Calu3 (cell line): ENCODE results near the gene SPSB4. TPM values are rescaled to one million over a fixed set of nuclear protein-coding genes. Genes with fewer than 3 reads are reported as not detected.
A peak's percentile ranks its signal among the peaks of the same experiment; 100 is the strongest.

Source experiments
- BruUV-seq: library from RNA; stranded (reverse); fragments of 400-500 nt; replicated peaks from 2 replicates; lab custom pipeline; 2021; lab: Mats Ljungman, UMichigan
- CTCF ChIA-PET: fragments of 300-600 bp; sonication (Branson Sonifier 250); formaldehyde crosslinking; loops from one replicate; lab custom pipeline; 2022; ENCODE audit warnings: antibody characterized with exemption; lab: Charles Lee
- DNase-seq: peaks from one replicate; pipeline ENCODE4 v3.0.0; 2022
- H3K27ac Mint-ChIP-seq: one replicate; pipeline ENCODE4 v1.8.0; 2022; ENCODE audit warnings: mixed read lengths; ENCODE audit not compliant: unreplicated experiment
- H3K27me3 Mint-ChIP-seq: one replicate; pipeline ENCODE4 v1.8.0; 2022; ENCODE audit warnings: mixed read lengths; ENCODE audit not compliant: unreplicated experiment
- H3K36me3 Mint-ChIP-seq: one replicate; pipeline ENCODE4 v1.8.0; 2022; ENCODE audit warnings: mild to moderate bottlenecking, moderate library complexity, mixed read lengths; ENCODE audit not compliant: insufficient read depth, unreplicated experiment
- H3K4me1 Mint-ChIP-seq: one replicate; pipeline ENCODE4 v1.8.0; 2022; ENCODE audit warnings: mild to moderate bottlenecking, low read depth, mixed read lengths; ENCODE audit not compliant: unreplicated experiment
- H3K4me3 Mint-ChIP-seq: one replicate; pipeline ENCODE4 v1.8.0; 2022; ENCODE audit warnings: mild to moderate bottlenecking, low read depth, moderate library complexity, mixed read lengths; ENCODE audit not compliant: unreplicated experiment
- H3K9me3 Mint-ChIP-seq: one replicate; pipeline ENCODE4 v1.8.0; 2022; ENCODE audit warnings: low read depth, mixed read lengths; ENCODE audit not compliant: unreplicated experiment
- intact Hi-C: fragments of 100-400 bp; cut with micrococcal nuclease; formaldehyde crosslinking; loops from one replicate; pipeline ENCODE4 v1.10.0; 2022; ENCODE audit not compliant: unreplicated experiment
- total RNA-seq: library from RNA; stranded (reverse); gene quantifications from 2 replicates; pipeline ENCODE4 v1.2.3, GENCODE V29; 2022
- TF ChIP-seq, protein P1 (sequence below): fragments of 200-600 bp; IDR thresholded peaks from one replicate; pipeline ENCODE4 v1.8.0; 2022; ENCODE audit warnings: antibody characterized with exemption; ENCODE audit not compliant: unreplicated experiment

SPSB4 gene
- total RNA-seq, 1 experiment from 2014 or later, result not detected

DNA sequence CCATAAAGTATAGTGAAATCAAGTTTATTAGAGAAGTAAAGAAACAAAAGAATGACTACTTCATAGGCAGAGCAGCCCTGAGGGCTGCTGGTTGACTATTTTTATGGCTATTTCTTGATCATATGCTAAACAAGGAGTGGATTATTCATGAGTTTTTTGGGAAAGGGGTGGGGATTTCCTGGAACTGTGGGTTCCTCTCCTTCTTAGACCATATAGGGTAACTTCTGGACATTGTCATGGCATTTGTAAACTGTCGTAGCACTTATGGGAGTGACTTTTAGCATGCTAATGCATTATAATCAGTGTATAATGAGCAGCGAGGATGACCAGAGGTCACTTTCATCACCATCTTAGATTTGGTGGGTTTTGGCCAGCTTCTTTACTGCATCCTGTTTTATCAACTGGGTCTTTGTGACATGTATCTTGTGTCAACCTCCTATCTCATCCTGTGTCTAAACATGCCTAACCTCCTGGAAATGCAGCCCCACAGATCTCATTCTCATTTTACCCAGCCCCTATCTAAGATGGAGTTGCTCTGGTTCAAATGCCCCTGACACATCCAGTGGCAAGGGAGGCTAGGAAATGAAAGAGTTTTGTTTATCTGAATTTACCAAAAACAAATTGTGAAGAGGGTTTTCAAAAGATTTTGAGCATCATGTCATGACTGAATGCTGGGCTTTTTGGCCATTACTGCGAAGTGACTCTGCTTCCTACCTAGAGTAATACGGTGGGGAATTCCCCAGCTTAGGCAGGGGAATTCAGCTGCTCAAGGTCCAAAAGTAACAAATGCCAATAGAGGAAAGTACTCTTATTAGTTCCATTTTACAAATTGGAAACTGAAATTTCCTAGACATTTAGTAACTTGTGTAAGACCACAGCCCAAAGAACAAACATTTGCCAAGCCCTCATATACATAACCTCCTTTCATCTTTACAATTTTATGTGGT, 6.2 kb upstream of the SPSB4 start:
- CTCF ChIA-PET, result no interaction called here
- TF ChIP-seq, protein P1, sequence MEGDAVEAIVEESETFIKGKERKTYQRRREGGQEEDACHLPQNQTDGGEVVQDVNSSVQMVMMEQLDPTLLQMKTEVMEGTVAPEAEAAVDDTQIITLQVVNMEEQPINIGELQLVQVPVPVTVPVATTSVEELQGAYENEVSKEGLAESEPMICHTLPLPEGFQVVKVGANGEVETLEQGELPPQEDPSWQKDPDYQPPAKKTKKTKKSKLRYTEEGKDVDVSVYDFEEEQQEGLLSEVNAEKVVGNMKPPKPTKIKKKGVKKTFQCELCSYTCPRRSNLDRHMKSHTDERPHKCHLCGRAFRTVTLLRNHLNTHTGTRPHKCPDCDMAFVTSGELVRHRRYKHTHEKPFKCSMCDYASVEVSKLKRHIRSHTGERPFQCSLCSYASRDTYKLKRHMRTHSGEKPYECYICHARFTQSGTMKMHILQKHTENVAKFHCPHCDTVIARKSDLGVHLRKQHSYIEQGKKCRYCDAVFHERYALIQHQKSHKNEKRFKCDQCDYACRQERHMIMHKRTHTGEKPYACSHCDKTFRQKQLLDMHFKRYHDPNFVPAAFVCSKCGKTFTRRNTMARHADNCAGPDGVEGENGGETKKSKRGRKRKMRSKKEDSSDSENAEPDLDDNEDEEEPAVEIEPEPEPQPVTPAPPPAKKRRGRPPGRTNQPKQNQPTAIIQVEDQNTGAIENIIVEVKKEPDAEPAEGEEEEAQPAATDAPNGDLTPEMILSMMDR, result no peak
- Mint-ChIP-seq H3K9me3 (no peaks in the 10 kb centered on the region), H3K4me3 (no peak overlapping the region), H3K4me1 (no peaks in the 10 kb centered on the region), H3K27ac (no peak overlapping the region), H3K36me3 (no peaks in the 10 kb centered on the region), H3K27me3 (peaks cover 40% of the 10 kb centered on the region)
- intact Hi-C loops, result no loop called here
- no peak for DNase-seq
- BruUV-seq, result no TSS peak

DNA sequence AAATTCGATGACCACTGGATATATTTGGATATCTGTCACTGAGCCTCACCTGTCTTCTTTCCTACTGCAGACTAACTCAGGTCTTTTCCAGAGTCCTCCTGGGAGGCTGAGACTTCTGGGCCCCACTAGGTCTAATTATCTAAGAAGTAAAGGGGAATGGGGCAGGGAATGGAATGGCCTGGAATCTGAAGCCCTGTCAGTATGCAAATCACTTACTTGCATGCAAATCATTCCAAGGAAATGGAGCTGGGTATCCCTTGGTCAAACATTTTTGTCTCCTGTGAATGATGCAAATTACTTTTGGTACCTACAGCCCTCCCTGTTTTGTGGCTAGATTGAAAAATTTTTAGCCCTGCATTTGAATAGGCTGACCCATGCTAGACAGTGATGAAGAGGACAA, 5.3 kb upstream of the SPSB4 start:
- H3K36me3 Mint-ChIP-seq, result peaks cover 5% of the 10 kb centered on the region

GRCh38 chr3:141047168-141047567, 4.0 kb upstream of the SPSB4 start:
- no peaks in the 10 kb centered on the region for H3K9me3 Mint-ChIP-seq
- intact Hi-C loops, result no loop called here
- DNase-seq, result no peak
- H3K4me1 Mint-ChIP-seq, result no peaks in the 10 kb centered on the region
- H3K36me3 Mint-ChIP-seq, result peaks cover 5% of the 10 kb centered on the region
- no peak overlapping the region for H3K4me3 Mint-ChIP-seq
- H3K27me3 Mint-ChIP-seq, result peaks cover 57% of the 10 kb centered on the region
- TF ChIP-seq, protein P1, result no peak
- no TSS peak for BruUV-seq
- CTCF ChIA-PET, result interaction anchor here (0.7 kb wide), 1 partner anchor 18 kb away, joined by 3 read pairs; no protein-coding TSS in a partner anchor
- no peak overlapping the region for H3K27ac Mint-ChIP-seq

More for the DNA sequence above, 5.3 kb upstream of the SPSB4 start:
- Mint-ChIP-seq H3K27me3 (peaks cover 49% of the 10 kb centered on the region), H3K4me3 (no peak overlapping the region), H3K9me3 (no peaks in the 10 kb centered on the region), H3K4me1 (no peaks in the 10 kb centered on the region), H3K27ac (no peak overlapping the region)
- intact Hi-C loops, result no loop called here
- BruUV-seq, result no TSS peak
- CTCF ChIA-PET, result no interaction called here
- TF ChIP-seq, protein P1, result no peak
- no peak for DNase-seq

DNA sequence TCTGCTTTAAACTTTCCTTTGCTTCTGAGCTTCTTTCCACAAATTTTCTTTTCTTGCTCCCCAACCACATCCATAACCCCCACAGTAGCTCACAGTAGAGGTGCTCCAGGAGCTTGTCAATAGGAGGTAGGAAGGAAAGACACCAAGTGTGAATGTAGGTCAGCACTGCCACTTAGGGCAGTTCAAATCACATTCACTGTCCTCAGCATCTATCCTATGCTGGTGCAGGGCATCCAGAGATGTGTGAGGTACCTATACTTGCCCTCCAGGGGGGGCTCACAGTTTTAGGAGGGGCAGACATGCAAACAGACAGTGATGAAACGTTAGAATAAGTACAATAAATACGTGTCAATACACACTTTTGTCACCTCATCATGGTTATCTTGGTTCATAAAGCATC, 1.5 kb upstream of the SPSB4 start:
- no peak for DNase-seq
- TF ChIP-seq, protein P1, result peak; percentile 21
- peaks cover 82% of the 10 kb centered on the region for H3K27me3 Mint-ChIP-seq
- no peak overlapping the region for H3K27ac Mint-ChIP-seq
- BruUV-seq, result no TSS peak
- peaks cover 5% of the 10 kb centered on the region for H3K36me3 Mint-ChIP-seq
- no peak overlapping the region for H3K4me3 Mint-ChIP-seq
- no peaks in the 10 kb centered on the region for H3K9me3 Mint-ChIP-seq
- CTCF ChIA-PET, result interaction anchor here (1.1 to 1.5 kb wide), 2 partner anchors 9 to 56 kb away, joined by 3 read pairs; no protein-coding TSS in a partner anchor
- H3K4me1 Mint-ChIP-seq, result no peaks in the 10 kb centered on the region
- intact Hi-C loops, result no loop called here
